Activated gamma-delta T cell treated with Interleukin-2 at 50 U/mL for 16 hours (primary cell): ENCODE data around the gene KCMF1.

Experiments used
- DNase-seq: peaks from one replicate; pipeline ENCODE4 v3.0.0-alpha.2; 2020

KCMF1 gene

DNA sequence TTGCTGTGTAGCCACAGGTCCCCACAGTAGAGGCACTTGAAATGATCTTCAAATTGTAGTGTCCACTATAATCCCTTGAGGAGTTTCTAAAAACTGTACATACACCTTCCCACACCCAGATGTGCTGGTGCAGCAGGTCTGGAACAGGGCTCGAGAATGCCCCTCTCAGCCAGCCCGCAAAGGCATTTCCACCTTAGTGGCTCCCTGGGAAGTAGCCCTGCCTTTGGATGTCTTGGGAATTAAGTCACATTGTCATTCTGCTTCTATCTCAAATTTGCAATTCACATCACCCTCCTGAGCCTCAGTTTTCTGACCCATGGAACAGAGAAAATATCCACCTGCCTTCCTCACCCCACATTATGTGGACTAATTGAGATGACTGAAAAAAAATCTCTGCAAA lies 118.0 kb downstream of the KCMF1 start:
- DNase-seq: no peak

DNA sequence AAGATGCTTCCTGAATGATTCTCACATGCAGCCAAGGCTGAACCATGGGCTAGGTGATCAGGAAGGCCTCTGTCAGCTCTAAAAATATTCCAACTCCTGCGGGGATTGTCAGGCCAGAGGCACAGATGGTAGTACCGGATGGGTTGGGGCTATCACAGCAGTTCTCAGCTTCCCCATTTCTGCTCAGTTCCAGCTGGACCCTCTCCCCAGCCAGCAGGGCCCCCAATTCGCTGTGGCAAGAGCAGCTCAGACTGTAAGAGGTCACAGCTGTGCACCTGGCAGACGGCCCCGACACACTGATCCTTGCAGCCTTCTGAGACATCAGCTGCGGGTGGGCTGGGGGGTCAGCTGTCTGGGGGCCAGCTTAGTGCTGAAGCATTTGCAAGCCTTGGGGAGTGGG lies 118.6 kb downstream of the KCMF1 start:
- DNase-seq: no peak

DNA sequence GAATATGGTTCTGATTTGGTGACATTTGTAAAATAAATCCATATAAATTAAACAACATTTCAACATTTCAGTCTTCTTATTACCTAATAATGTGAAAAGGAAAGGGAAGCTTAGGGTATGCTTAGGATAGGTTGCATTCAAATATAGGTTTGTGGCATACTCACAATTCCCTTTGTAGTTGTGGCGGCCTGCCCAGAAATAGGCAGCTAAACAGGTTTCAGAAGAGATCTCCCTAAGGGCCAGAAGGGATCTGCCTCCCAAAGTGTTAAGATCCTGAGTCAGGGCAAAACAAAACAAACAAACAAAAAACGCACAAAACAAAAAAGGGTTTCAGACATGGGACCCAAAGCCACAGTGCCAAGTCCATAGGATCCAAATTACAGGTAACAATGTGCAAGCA lies 120.9 kb downstream of the KCMF1 start:
- DNase-seq: no peak

DNA sequence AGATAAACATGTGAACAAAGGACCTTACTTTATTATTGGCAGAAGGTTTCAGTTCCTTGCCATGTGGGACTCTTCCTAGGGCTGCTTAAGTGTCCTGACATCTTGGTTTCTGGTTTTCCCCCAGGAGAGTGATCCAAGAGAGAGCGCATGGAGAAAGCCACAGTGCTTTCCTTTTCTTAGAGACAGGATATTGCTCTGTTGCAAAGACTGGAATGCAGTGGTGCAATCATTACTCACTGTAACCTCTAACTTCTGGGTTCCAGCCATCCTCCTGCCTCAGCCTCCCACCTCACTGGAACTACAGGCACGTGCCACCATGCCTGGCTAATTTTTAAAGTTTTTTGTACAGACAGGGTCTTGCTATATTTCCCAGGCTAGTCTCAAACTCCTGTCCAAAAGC lies 124.1 kb downstream of the KCMF1 start:
- DNase-seq: no peak

DNA sequence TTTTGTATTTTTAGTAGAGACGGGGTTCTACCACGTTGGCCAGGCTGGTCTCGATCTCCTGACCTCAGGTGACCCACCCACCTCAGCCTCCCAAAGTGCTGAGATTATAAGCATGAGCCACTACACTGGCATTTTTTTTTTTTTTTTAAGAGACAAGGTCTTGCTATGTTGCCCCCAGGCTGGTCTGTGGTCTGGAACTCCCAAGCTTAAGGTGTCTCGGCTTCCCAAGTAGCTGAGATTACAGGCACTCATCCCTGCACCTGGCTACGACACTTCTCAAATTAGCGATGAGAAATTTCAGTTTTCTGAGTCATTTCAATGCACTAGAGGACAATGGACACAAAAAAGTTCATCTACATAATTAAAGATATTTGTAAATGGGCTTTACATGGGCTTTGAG lies 125.7 kb downstream of the KCMF1 start:
- no peak for DNase-seq

DNA sequence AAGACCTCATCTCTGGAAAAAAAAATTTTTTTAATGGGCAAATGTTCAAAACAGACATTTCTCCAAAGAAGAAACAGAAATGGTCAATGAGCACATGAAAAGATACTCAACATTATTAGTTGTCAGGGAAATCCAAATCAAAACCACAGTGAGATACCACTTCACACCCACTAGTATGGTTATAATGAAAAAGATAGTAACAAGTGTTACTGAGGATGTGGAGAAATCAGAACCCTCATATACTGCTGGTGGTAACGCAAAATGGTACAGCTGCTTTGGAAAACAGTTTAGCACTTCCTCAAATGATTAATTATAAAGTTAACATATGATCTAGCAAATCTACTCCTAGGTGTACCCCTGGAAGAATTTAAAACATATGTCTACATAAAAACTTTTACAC lies 133.3 kb downstream of the KCMF1 start:
- DNase-seq: no peak

DNA sequence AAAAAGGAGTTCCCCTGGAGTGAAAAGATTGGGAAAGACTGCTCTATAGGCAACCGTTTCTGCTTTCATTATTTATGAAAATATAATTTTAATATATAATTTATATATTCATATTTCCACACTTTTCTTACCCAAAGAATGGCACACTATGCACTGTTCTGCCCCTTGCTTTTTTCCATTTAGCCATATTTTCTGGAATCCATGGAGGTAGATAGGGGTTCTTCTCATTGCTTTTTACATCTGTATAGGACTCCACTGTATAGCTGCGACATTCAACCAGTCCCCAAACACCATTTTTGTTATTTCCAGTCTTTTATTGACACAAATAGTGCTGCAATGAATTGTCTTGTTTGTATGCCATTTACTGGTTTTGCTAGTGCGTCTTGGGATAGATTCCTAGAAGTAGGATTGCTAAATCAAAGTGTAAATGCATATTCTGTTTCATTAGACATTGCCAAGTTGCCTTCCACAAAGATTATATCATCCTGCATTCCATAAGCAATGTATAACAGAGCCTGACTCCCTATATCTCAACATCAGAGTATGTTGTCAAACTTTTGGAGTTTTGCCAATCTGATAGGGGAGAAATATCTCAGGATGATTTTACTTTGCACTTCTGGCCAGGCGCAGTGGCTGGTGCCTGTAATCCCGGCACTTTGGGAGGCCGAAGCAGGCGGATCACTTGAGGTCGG lies 135.7 kb downstream of the KCMF1 start:
- no peak for DNase-seq
